Jurkat, Clone E6-1 (cell line): Measurements from ENCODE around the gene KLHL22.
"Not testable (repeated sequence)": the region's sequence is repeated elsewhere in the genome, so short reads cannot be mapped to it uniquely, and the experiment has no call there.

Experiments used
- DNase-seq: peaks from one replicate; pipeline ENCODE4 v3.0.0-alpha.2; 2011; ENCODE audit warnings: low read depth, low spot score
- H3K4me3 ChIP-seq: 2 replicates; pipeline ENCODE4 v1.5.1; 2011; ENCODE audit warnings: mild to moderate bottlenecking, low read length, control low read depth, moderate library complexity

KLHL22 gene

GRCh38 chr22:20478059-20478458 lies 17.5 kb downstream of the KLHL22 start:
- not testable (repeated sequence) for DNase-seq, H3K4me3 ChIP-seq

DNA sequence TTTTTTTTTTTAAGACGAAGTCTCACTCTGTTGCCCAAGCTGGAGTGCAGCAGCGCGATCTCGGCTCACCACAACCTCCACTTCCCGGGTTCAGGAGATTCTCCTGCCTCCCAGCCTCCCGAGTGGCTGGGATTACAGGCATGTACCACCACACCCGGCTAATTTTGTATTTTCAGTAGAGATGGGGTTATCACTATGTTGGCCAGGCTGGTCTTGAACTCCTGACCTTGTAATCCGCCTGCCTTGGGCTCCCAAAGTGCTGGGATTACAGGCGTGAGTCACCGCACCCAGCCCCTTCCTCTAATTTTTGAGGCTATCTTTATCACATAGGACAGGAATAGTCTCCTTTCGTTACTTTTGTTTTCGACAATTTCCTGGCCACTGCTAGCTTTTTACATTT lies 20.0 kb downstream of the KLHL22 start:
- DNase-seq, H3K4me3 ChIP-seq: not testable (repeated sequence)

- no peak overlapping the region for H3K4me3 ChIP-seq
- DNase-seq: no peak
Measured at GRCh38 chr22:20475115-20475436, 20.5 kb downstream of the KLHL22 start.

DNA sequence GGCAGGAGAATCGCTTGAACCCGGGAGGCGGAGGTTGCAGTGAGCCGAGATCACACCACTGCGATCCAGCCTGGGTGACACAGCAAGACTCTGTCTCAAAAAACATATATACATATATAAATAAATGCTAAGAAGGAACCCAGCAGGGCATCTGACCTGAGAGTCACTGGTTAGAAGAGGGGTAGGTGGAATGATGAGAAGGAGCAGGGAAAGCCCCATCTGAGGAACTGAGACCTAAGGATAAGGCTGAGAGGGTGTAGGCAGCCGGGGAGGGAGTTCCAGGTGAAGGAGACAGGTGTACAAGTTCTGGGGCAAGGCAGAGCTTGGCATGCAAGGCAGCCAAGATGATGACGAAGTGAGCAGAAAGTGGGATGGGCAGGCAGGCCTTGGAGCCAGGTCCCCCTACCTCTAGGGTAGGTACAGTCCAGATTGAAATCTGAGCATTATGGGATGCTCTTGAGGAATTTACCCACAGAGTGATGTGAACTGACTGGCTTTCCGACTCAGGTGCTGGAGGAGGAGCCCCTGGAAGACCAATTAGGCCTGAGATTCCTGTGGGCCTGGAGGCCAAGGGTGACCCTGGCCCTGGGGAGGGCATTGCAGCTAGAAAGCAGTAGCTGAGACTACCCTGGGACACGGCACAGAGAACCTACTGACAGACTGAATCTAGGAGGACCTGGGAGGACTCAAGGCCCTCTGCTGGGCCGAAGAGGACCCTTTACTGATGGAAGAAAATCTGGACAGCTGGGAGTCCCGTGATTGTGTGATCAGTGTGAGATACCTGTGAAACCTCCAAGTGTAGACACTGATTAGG lies 22.8 kb downstream of the KLHL22 start:
- DNase-seq: no peak
- no peak overlapping the region for H3K4me3 ChIP-seq

- H3K4me3 ChIP-seq: no peak overlapping the region
- DNase-seq: no peak
Measured at GRCh38 chr22:20471126-20471833, 24.3 kb downstream of the KLHL22 start.

DNA sequence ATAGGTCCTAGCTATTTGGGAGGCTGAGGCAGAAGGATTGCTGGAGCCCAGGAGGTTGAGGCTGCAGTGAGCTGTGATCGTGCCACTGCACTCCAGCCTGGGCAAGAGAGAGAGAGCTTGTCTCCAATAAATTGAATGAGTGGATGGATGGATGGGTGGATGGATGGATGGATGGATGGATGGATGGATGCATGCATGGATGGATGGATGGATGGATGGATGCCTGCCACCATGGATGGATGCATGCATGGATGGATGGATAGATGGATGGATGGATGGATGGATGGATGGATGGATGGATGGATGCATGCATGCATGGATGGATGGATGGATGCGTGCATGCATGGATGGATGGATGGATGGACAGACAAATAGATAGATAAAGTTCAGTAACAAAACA lies 25.1 kb downstream of the KLHL22 start:
- DNase-seq, H3K4me3 ChIP-seq: not testable (repeated sequence)

GRCh38 chr22:20469110-20469868 lies 26.3 kb downstream of the KLHL22 start:
- no peak overlapping the region for H3K4me3 ChIP-seq
- DNase-seq: no peak

DNA sequence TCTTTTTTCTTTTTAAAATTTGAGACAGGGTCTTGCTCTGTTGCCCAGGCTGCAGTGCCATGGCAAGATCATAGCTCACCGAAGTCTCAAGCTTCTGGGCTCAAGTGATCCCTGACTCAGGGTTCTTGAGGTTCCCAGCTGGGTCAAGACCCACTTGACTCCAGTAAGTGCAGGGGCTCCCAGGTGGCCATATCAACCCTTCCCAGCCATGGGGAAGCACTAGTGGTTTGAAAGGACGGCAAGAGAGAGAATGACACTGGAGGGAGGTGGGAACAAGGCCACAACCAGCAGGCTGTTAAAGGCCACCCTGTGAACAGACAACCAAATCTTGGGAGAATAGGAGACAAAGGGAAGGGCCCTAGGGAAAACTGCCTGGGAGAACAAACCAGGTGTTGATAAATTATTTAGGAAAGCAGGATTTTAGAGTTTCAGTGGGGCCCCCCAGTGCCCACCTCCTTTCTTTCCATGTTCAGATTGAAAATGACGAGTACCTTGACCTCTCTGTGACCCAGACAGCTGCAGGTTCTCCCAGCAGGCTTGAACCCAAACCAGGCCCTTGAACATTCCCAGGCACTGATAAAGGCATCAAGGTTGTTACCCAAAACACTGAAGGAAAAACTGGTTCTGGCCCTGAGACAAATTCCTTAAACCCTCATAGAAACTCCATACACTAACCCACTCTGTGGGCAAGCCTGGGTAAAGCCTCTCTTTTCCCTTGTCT lies 28.8 kb downstream of the KLHL22 start:
- no peak for DNase-seq
- no peak overlapping the region for H3K4me3 ChIP-seq

DNA sequence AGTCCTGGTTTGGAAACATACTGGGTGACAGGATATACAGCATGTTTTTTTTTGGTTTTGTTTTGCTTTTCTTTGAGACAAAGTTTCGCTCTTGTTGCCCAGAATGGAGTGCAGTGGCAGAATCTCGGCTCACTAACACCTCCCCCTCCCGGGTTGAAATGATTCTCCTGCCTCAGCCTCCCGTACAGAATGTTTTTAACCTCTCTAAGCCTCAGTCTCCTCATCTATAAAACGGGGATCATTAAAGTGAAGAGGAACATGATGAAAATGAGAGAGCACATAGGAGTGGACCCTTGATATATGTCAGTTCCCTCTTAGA lies 29.9 kb downstream of the KLHL22 start:
- no peak overlapping the region for H3K4me3 ChIP-seq

DNA sequence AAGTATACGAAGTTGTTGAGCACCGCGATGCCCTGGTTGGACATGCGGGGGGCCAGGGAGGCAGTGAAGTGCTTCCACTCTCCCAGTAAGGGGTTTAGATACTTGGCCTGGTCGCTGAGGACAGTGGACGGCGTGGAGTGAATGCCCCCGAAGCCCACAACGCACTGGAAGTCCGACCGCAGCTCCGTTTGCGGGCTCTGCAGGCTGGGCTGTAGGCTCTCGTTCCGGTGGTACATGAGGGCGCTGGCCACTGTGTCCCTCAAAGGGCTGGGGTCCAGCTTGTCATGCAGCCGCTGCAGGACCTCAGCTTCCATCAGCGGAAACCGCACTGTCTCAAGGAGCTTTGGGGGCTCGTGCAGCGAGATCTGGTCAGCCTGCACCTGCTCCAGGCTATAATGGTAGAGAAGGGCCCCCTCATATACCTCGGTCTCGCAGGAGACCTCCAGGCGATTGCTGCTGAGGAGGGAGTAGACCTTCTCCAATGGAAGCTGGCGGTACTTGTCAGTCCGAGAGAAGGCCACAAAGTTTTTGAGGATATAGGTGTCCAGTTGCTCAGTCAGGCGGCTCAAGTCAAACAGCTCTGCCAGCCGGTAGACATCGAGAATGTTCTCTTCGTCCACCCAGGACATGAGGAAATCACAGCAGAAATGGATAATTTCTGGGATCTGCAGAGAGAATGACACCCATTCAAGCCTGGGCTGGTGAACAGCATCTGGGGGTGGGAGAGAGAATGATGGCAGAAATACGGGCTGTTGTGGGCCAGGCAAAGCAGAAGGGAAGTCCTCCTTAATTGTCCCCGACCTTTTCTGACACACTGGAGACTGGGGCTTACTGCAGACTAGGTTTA lies 30.5 kb downstream of the KLHL22 start:
- no peak overlapping the region for H3K4me3 ChIP-seq

More for the DNA sequence above, 29.9 kb downstream of the KLHL22 start:
- DNase-seq: no peak

DNA sequence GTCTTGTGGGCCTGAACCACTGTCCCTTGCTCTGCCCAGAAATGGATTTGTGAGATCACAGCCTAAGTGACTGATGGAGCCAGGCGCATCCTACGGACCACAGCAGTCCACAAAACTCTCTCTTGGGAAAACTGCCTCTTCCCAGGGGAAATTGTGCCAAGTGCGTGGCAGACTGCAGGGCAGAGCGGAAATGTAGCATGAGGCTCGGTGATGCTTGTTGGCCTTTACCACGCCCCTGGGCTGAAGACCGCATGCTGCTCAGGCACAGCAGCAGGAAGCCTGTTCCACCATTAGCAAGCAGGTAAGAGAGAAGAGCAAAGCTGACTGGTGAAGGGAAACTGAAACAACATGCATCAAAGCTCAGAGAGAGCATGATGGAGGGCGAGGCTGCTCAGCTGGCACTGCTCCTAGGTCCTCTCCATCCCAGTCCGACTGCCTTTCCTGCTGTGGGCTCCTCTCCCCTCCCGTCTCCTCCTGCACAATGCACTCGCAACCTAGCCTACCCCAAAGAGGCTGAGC lies 31.4 kb downstream of the KLHL22 start:
- DNase-seq: peak; percentile 20
- no peak overlapping the region for H3K4me3 ChIP-seq

More for the DNA sequence above, 30.5 kb downstream of the KLHL22 start:
- DNase-seq: no peak

GRCh38 chr22:20463324-20464095 lies 32.1 kb downstream of the KLHL22 start:
- H3K4me3 ChIP-seq: no peak overlapping the region; the same call in 1 of the 2 replicates
- peak; percentile 64 for DNase-seq

- no peak overlapping the region for H3K4me3 ChIP-seq
Measured at GRCh38 chr22:20459862-20460261, 35.7 kb downstream of the KLHL22 start.

DNA sequence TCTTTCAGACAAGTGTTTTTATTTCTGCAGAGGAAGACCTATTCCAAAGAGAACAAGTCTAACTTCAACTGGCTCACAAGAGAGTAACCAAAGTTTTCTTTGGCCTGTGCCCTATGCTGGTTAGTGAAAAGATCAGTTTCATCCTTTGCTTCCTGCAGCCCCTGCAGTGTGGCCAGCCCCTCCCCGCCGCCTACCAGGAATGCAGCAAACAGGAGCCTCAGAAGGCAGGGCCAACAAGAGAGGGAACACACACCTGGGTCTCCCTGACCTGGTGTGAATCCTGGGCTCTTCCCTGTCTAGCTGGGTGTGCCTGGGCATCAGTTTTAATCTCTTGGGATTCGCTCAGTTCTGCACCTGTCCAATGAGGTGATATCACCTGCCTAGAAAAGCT lies 36.4 kb downstream of the KLHL22 start:
- no peak for DNase-seq
- H3K4me3 ChIP-seq: no peak overlapping the region

More at GRCh38 chr22:20459862-20460261, 35.7 kb downstream of the KLHL22 start:
- no peak for DNase-seq

GRCh38 chr22:20458530-20459151 lies 37.0 kb downstream of the KLHL22 start:
- DNase-seq: no peak
- no peak overlapping the region for H3K4me3 ChIP-seq

- no peak overlapping the region for H3K4me3 ChIP-seq
- no peak for DNase-seq
Measured at GRCh38 chr22:20457506-20458240, 37.9 kb downstream of the KLHL22 start.

GRCh38 chr22:20456722-20457076 lies 38.9 kb downstream of the KLHL22 start:
- no peak overlapping the region for H3K4me3 ChIP-seq
- DNase-seq: no peak
